GM12892 (cell line): ENCODE measurements around the gene NUDT19.
A peak's percentile ranks its signal among the peaks of the same experiment; 100 is the strongest.

Experiments
- DNase-seq: peaks from one replicate; pipeline ENCODE4 v3.0.0; 2011; ENCODE audit not compliant: insufficient read length
- FAIRE-seq: peaks from 2 replicates; lab custom pipeline; 2011; peaks lifted over from hg19 to GRCh38; lab: Jason Lieb, UNC
- POLR2A ChIP-seq: IDR thresholded peaks from 2 replicates; pipeline ENCODE4 v1.6.1; 2011; ENCODE audit warnings: low read depth, low read length, control low read depth
- POLR2AphosphoS5 ChIP-seq: IDR thresholded peaks from 2 replicates; pipeline ENCODE4 v1.6.1; 2011; ENCODE audit warnings: low read depth, low read length, control low read depth
- TAF1 ChIP-seq: IDR thresholded peaks from 2 replicates; pipeline ENCODE4 v1.6.1; 2011; ENCODE audit warnings: low read depth, mild to moderate bottlenecking, control low read depth, low read length, borderline replicate concordance

Gene NUDT19

DNA sequence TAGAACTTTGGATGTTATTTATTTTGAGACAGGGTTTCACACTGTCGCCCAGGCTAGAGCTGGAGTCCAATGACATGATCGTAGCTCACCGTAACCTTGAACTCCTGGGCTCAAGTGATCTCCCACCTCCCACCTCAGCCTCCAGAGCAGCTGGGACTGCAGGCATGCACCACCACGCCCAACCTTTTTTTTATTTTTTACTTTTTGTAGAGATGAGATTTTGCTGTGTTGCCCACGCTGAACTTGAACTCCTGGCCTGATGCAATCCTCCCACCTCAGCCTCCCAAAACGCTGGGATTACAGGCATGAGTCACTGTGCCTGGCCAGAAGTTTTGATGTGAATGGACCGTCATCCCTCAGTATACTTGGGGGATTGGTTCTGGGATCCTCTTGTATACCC is 30.3 kb upstream of the NUDT19 start:
- TF ChIP-seq POLR2A (no peak), TAF1 (no peak), POLR2AphosphoS5 (no peak)

DNA sequence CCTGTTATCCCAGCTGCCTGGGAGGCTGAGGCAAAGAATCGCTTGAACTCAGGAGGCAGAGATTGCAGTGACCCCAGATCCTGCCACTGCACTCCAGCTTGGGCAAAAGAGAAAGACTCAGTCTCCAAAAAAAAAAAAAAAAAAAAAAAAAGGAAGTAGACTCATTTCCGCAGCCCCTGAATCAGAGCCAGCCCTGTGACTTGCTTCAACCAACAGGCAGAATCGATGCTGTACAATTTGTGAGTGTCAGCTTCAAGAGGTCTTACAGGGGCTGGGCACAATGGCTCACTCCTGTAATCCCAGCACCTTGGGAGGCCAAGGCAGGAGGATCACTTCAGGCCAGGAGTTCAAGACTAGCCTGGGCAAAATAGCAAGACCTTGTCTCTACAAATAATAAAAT is 29.4 kb upstream of the NUDT19 start:
- TF ChIP-seq POLR2AphosphoS5 (no peak), POLR2A (no peak), TAF1 (no peak)
- DNase-seq (no peak), FAIRE-seq (no peak)

More for the DNA sequence above, 30.3 kb upstream of the NUDT19 start:
- DNase-seq, result no peak
- FAIRE-seq, result no peak

DNA sequence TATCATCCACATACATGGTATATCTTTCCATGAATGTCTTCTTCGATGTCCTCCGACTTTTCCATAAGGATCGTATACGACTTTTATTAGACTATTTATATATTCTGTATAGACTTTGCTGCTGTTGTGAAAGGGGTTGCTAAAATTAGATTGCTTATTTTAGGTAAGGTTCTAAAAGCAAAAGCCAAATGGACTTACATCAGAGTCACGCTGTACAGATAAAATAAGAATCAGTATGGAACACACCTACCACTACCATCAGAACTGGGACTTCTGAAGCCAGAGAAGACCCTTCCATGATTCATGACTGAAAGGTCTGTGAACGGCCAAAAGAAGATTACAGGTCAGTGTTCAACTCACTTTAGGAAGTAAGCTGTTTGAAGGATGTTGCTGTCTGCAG is 25.5 kb upstream of the NUDT19 start:
- TF ChIP-seq POLR2A, result no peak
- no peak for DNase-seq
- no peak for FAIRE-seq

DNA sequence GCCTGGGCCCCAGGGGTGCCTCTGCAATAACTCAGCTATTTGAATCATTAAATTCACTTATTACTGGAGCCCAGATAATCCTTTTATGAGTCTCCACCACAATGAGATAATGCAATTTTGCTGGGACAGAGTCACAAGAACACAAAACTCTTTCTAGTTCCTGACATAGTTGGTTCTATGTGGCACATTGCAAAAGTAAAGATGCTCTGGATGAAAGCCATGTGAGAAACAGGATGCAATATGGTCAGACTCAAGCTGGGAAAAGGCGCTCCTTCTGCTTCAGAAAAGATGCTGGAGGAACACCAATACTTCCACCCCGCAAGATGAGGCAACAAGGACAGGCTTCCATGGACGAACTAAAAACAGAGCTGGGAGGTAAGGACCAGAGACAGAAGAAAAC is 22.3 kb upstream of the NUDT19 start:
- no peak for TF ChIP-seq TAF1
- TF ChIP-seq POLR2A, result no peak
- no peak for TF ChIP-seq POLR2AphosphoS5
- DNase-seq, result no peak
- FAIRE-seq, result no peak

DNA sequence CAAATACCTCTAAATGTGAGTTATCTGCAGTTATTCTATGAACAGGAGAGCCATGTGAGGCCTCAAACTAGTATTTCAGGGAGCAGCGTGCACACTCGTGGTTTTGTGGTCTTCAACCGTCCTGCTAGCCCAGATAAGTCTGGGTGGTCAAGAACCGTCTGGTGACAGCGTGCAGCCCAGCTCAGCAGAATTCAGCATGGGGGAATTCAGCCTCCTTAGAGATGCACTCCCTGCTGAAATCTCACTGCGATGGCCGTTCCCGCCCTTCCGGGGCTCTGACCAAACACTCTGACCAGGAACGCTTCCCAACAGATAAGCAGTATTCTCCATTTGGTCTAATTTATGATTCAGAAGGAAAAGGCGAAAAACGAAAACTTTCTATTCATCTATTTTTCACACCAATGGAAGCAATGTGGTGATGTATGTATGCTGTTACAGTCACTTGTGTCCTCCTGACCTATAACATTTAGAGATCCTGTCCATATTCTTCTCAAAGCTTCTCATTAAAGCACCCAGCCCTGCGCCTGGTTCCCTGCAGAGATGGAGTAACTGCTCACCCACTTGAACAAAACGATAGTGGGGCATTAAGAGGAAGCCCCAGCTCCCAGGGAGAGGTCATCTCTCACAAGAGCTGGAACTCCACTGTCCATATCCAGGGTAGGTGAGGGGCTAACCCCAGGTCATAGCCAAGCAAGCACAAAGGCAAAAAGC is 19.6 kb upstream of the NUDT19 start:
- no peak for TF ChIP-seq POLR2A
- no peak for TF ChIP-seq POLR2AphosphoS5
- TF ChIP-seq TAF1, result no peak
- FAIRE-seq, result no peak
- no peak for DNase-seq

DNA sequence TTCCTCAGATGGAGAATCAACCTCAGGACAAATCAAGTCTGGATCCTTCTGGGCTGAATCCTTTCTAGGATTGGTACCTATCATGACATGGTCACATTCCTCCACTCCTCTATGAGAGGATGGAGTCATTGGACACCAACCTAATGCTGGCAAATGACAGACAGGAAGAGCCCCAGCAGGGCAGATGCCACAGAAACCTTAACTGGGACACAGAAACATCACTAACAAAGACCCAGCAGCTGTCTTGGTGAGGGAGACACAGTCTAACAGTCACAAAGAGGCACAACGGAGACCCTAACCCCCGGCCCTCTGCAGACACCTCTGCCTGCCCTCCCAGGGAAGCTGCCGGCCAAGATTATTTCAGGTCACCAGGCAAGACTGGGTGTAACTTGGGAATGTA is 18.8 kb upstream of the NUDT19 start:
- no peak for FAIRE-seq
- DNase-seq, result no peak
- TF ChIP-seq POLR2A, result no peak
- TF ChIP-seq TAF1, result no peak
- no peak for TF ChIP-seq POLR2AphosphoS5

DNA sequence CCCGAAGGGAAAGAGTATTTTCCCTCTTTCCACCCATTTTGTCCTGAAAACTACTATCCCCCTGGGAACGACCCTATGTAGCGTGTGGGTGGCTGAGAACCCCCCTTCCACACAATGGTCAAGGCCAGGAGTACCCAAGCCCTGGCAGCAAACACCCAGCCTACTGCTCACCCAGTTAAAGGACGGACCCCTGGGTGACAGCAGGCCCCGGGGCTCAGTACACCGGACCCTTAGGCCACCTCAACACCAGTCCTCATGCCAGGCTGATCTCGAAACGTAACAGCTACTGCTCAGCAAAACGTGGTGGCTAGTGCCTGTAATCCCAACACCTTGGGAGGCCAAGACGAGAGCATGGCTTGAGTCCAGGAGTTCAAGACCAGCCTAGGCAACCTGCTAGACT is 18.0 kb upstream of the NUDT19 start:
- FAIRE-seq (no peak), DNase-seq (no peak)
- TF ChIP-seq POLR2A (no peak), TAF1 (no peak), POLR2AphosphoS5 (no peak)

DNA sequence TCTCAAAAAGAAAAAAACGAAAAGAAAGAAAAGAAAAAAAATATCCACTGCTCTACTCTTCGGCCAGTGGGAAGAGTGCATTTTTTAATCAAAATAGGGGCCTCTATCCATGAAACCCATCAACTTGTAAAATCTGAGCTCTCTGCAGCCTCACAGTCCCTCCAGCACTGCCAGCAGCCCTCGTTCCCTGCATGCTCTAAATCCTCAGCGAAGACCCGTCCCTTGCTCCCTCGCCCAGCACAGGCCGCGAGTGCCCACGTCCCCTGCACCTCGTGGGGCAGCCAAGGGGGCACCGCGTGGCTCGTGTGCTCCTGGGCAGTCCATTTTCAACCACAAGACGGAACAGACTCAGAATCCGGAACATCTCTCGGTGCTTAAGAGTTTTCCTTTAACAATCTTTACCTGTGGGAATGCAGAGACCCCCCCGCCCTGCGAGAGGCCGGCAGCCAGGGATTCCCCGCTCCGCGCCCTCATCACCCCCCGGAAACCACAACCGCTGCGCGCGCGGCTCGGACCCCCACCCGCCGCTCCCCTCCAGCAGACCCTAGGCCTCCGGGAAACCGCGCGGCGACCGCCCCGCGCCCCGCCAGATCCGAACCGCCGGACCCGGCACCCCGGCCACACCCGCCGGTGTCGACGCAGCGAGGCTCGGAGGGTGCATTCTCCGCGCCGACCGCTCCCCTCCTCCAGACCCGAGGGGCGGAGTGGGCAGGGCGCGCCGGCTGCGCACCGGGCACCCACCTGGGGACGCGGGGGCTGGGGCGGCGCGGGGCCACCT is 17.3 kb upstream of the NUDT19 start:
- FAIRE-seq, result no peak
- no peak for DNase-seq
- TF ChIP-seq TAF1 (no peak), POLR2AphosphoS5 (no peak), POLR2A (no peak)

DNA sequence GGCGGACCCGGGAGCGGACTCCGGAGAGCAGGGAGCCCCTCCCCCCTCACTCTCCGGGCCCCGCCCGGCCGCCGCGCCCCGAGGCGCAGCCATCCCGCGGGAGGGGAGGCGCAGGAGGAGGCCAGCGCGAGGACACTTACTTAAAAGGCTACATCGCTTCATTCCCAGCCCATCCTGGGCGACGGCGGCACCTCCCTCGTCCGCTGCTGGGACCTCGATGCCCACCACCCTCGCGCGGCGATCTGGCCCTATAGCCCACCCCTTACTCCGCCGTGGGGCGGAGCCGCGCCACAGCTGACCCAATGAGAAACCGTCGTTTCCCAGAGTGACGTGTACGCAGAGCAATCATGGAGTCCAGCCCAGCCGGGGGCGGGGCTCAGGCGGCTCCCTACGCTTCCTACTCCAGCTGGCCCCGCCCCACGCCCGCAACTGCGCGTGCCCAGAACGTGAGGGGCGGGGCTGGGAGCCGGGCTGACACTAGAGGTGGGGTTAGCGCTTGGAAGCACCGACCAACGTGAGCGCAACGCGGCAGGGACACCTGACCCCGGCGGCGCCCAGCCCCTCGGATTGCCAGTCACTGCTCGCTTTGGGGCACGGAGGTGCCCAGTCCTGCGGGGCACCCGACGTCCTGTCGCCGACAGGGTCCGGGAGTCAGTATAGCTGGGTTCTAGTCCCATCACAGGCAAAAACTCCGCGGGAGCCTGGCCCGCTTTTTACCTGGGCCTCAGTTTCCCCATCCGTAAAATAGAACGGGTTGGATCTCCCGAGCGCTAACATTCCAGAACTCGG is 16.5 kb upstream of the NUDT19 start, which contains the start of gene ANKRD27:
Gene ANKRD27 (minus strand): TSS at position 250 of the 789 bp plus-strand sequence. CDS start 16,165 bp downstream, outside the sequence.
- FAIRE-seq (peak; percentile 94), DNase-seq (peak; percentile 93)
- TF ChIP-seq POLR2A (peak; percentile 67; the same call in 1 of the 2 replicates), TAF1 (0 out of 2 replicates have a peak, but pooled peaks have one; percentile 29), POLR2AphosphoS5 (peak; percentile 24; the same call in 1 of the 2 replicates)

DNA sequence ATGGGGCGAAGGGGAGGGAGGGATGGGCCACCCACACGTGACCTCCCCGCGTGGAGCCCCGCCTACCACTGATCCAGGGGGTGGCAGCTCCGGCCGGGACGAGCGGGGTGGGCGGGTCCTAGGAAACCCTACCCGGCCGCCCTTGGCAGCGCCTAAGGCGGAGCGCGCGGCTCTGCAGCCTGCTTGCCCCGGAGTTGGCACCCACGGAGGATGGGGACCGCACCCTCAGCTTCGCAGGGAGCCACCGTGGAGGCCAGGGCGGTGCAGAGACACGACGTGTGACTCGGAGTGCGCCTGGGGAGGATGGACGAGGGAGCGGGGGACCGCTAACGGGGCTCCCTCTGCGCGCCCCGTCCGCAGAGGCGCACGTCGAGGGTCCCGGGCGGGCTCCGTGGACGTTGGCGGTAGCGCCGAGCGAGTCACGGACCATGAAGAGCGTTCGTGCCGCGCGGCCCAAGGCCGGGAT is 15.9 kb upstream of the NUDT19 start, which contains the start of gene RGS9BP:
Gene RGS9BP (plus strand): TSS at position 129 of the 466 bp plus-strand sequence. CDS start 416 bp downstream, outside the sequence.
- TF ChIP-seq TAF1 (no peak), POLR2A (no peak), POLR2AphosphoS5 (no peak)
- DNase-seq (peak; percentile 39), FAIRE-seq (peak; percentile 36)

DNA sequence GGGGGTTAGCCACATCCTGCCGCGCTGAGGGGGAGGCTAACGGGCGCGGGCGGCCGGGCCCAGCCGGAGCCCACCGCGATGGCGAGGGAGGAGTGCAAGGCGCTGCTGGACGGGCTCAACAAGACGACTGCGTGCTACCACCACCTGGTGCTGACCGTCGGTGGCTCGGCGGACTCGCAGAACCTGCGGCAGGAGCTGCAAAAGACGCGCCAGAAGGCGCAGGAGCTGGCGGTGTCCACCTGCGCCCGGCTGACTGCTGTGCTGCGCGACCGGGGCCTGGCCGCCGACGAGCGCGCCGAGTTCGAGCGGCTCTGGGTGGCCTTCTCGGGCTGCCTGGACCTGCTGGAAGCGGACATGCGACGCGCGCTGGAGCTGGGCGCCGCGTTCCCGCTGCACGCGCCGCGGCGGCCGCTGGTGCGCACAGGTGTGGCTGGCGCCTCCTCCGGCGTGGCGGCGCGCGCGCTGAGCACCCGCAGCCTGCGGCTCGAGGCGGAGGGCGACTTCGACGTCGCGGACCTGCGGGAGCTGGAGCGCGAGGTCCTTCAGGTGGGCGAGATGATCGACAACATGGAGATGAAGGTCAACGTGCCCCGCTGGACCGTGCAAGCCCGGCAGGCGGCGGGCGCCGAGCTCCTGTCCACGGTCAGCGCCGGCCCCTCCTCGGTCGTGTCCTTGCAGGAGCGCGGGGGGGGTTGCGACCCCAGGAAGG is 15.3 kb upstream of the NUDT19 start:
- no peak for DNase-seq

More for the DNA sequence above, 15.3 kb upstream of the NUDT19 start:
- no peak for TF ChIP-seq POLR2AphosphoS5
- TF ChIP-seq POLR2A, result no peak
- TF ChIP-seq TAF1, result no peak
- no peak for FAIRE-seq
